Activated naive CD8-positive, alpha-beta T cell treated with anti-CD3 and anti-CD28 coated beads, Interleukin-2, amount 50 U/mL, for 24 hours (primary cell): ENCODE measurements around the gene SMAD4.
"Not testable (repeated sequence)": the region's sequence is repeated elsewhere in the genome, so short reads cannot be mapped to it uniquely, and the experiment has no call there.

ENCODE experiments used
- ATAC-seq: fragments of 150-1000 bp; cut with Tn5 transposase; one replicate; pipeline ENCODE4 v1.10.0; 2021
- DNase-seq: peaks from one replicate; pipeline ENCODE4 v3.0.0; 2021
- H3K27ac Mint-ChIP-seq: one replicate; pipeline ENCODE4 v1.8.0; 2021; ENCODE audit warnings: mild to moderate bottlenecking, mixed read lengths
- H3K27me3 Mint-ChIP-seq: one replicate; pipeline ENCODE4 v1.8.0; 2021; ENCODE audit warnings: mixed read lengths
- H3K36me3 Mint-ChIP-seq: one replicate; pipeline ENCODE4 v1.8.0; 2021; ENCODE audit warnings: low read depth, mixed read lengths
- H3K4me1 Mint-ChIP-seq: one replicate; pipeline ENCODE4 v1.8.0; 2021; ENCODE audit warnings: mixed read lengths
- H3K4me3 Mint-ChIP-seq: one replicate; pipeline ENCODE4 v1.8.0; 2021; ENCODE audit warnings: mild to moderate bottlenecking, moderate library complexity, mixed read lengths
- H3K9me3 Mint-ChIP-seq: one replicate; pipeline ENCODE4 v1.8.0; 2021; ENCODE audit warnings: mixed read lengths

SMAD4 gene

GRCh38 chr18:51098513-51098912, 68.5 kb downstream of the SMAD4 start:
- no peak overlapping the region for H3K27ac Mint-ChIP-seq
- H3K4me1 Mint-ChIP-seq: no peaks in the 10 kb centered on the region
- H3K27me3 Mint-ChIP-seq: peaks cover 1% of the 10 kb centered on the region
- peaks cover 3% of the 10 kb centered on the region for H3K36me3 Mint-ChIP-seq
- peaks cover 4% of the 10 kb centered on the region for H3K9me3 Mint-ChIP-seq
- no peak for ATAC-seq
- no peak overlapping the region for H3K4me3 Mint-ChIP-seq
- DNase-seq: no peak

GRCh38 chr18:51100385-51101120, 70.5 kb downstream of the SMAD4 start:
- Mint-ChIP-seq H3K27me3 (peaks cover 1% of the 10 kb centered on the region), H3K4me3 (no peak overlapping the region), H3K27ac (no peak overlapping the region), H3K4me1 (no peaks in the 10 kb centered on the region), H3K9me3 (peaks cover 4% of the 10 kb centered on the region), H3K36me3 (peaks cover 3% of the 10 kb centered on the region)
- ATAC-seq (no peak), DNase-seq (no peak)

- ATAC-seq (no peak), DNase-seq (no peak)
- Mint-ChIP-seq H3K36me3 (no peaks in the 10 kb centered on the region), H3K27me3 (no peaks in the 10 kb centered on the region), H3K9me3 (peaks cover 4% of the 10 kb centered on the region), H3K4me1 (peaks cover 13% of the 10 kb centered on the region), H3K4me3 (no peak overlapping the region), H3K27ac (peak overlapping the region; percentile 38)
Measured at GRCh38 chr18:51107082-51107481, 77.1 kb downstream of the SMAD4 start.

GRCh38 chr18:51107598-51108305, 77.7 kb downstream of the SMAD4 start:
- no peaks in the 10 kb centered on the region for H3K36me3 Mint-ChIP-seq
- ATAC-seq (peak; percentile 63), DNase-seq (no peak)
- peaks cover under 1% of the 10 kb centered on the region for H3K9me3 Mint-ChIP-seq
- peak overlapping the region; percentile 38 for H3K27ac Mint-ChIP-seq
- peaks cover 13% of the 10 kb centered on the region for H3K4me1 Mint-ChIP-seq
- no peak overlapping the region for H3K4me3 Mint-ChIP-seq
- H3K27me3 Mint-ChIP-seq: no peaks in the 10 kb centered on the region

- Mint-ChIP-seq H3K27ac (no peak overlapping the region), H3K36me3 (no peaks in the 10 kb centered on the region), H3K4me3 (no peak overlapping the region)
Measured at GRCh38 chr18:51108330-51108729, 78.3 kb downstream of the SMAD4 start.

GRCh38 chr18:51110073-51110797, 80.2 kb downstream of the SMAD4 start:
- ATAC-seq: peak; percentile 82
- peak; percentile 85 for DNase-seq

More at GRCh38 chr18:51108330-51108729, 78.3 kb downstream of the SMAD4 start:
- DNase-seq: no peak
- no peak for ATAC-seq
- Mint-ChIP-seq H3K9me3 (no peaks in the 10 kb centered on the region), H3K27me3 (no peaks in the 10 kb centered on the region), H3K4me1 (peaks cover 13% of the 10 kb centered on the region)

GRCh38 chr18:51111633-51112355, 81.8 kb downstream of the SMAD4 start:
- H3K27me3 Mint-ChIP-seq, H3K27ac Mint-ChIP-seq, H3K4me3 Mint-ChIP-seq, ATAC-seq, H3K36me3 Mint-ChIP-seq, H3K9me3 Mint-ChIP-seq, DNase-seq: not testable (repeated sequence)
- peaks cover 13% of the 10 kb centered on the region for H3K4me1 Mint-ChIP-seq

More at GRCh38 chr18:51110073-51110797, 80.2 kb downstream of the SMAD4 start:
- Mint-ChIP-seq H3K27me3 (no peaks in the 10 kb centered on the region), H3K4me1 (peaks cover 13% of the 10 kb centered on the region), H3K27ac (no peak overlapping the region), H3K9me3 (no peaks in the 10 kb centered on the region), H3K4me3 (no peak overlapping the region), H3K36me3 (no peaks in the 10 kb centered on the region)

GRCh38 chr18:51116996-51117395, 87.0 kb downstream of the SMAD4 start:
- H3K36me3 Mint-ChIP-seq, H3K27ac Mint-ChIP-seq, H3K9me3 Mint-ChIP-seq, ATAC-seq, H3K4me3 Mint-ChIP-seq, H3K27me3 Mint-ChIP-seq, DNase-seq, H3K4me1 Mint-ChIP-seq: not testable (repeated sequence)

GRCh38 chr18:51119561-51119960, 89.5 kb downstream of the SMAD4 start:
- H3K9me3 Mint-ChIP-seq, DNase-seq, H3K4me3 Mint-ChIP-seq, ATAC-seq, H3K36me3 Mint-ChIP-seq, H3K4me1 Mint-ChIP-seq, H3K27me3 Mint-ChIP-seq, H3K27ac Mint-ChIP-seq: not testable (repeated sequence)

- H3K27me3 Mint-ChIP-seq, DNase-seq, H3K27ac Mint-ChIP-seq, H3K4me1 Mint-ChIP-seq, H3K36me3 Mint-ChIP-seq, H3K9me3 Mint-ChIP-seq, H3K4me3 Mint-ChIP-seq, ATAC-seq: not testable (repeated sequence)
Measured at GRCh38 chr18:51119976-51120375, 90.0 kb downstream of the SMAD4 start.

- Mint-ChIP-seq H3K36me3 (no peaks in the 10 kb centered on the region), H3K9me3 (no peaks in the 10 kb centered on the region), H3K4me3 (no peak overlapping the region), H3K4me1 (no peaks in the 10 kb centered on the region), H3K27ac (no peak overlapping the region), H3K27me3 (peaks cover 1% of the 10 kb centered on the region)
- ATAC-seq (no peak), DNase-seq (no peak)
Measured at GRCh38 chr18:51120809-51121596, 91.0 kb downstream of the SMAD4 start.

GRCh38 chr18:51121597-51121857, 91.5 kb downstream of the SMAD4 start:
- no peak for ATAC-seq
- Mint-ChIP-seq H3K27ac (no peak overlapping the region), H3K9me3 (no peaks in the 10 kb centered on the region), H3K4me3 (no peak overlapping the region), H3K36me3 (no peaks in the 10 kb centered on the region), H3K27me3 (peaks cover 1% of the 10 kb centered on the region), H3K4me1 (no peaks in the 10 kb centered on the region)
- no peak for DNase-seq

- no peak for DNase-seq
- H3K9me3 Mint-ChIP-seq: no peaks in the 10 kb centered on the region
- no peak overlapping the region for H3K27ac Mint-ChIP-seq
- no peaks in the 10 kb centered on the region for H3K4me1 Mint-ChIP-seq
- no peak for ATAC-seq
- H3K36me3 Mint-ChIP-seq: no peaks in the 10 kb centered on the region
- H3K27me3 Mint-ChIP-seq: peaks cover 1% of the 10 kb centered on the region
- no peak overlapping the region for H3K4me3 Mint-ChIP-seq
Measured at GRCh38 chr18:51122266-51123045, 92.4 kb downstream of the SMAD4 start.
